ENCODE results near the gene CTNND2.

The CTNND2 gene

GRCh38 chr5:11166923-11167322 is 737.3 kb downstream of the CTNND2 start:
- H3K36me3 ChIP-seq (ENCODE audit: control insufficient read depth, insufficient read depth, low read length): no peaks in the 10 kb centered on the region
- H3K27me3 ChIP-seq (ENCODE audit: control insufficient read depth, insufficient read depth, low read length): no peaks in the 10 kb centered on the region
- no peak overlapping the region for H3K4me3 ChIP-seq (ENCODE audit: low read depth, low read length)
- H3K4me1 ChIP-seq (ENCODE audit: control insufficient read depth, insufficient read depth, low read length): no peaks in the 10 kb centered on the region
- H3K9me3 ChIP-seq (ENCODE audit: control insufficient read depth, insufficient read depth, low read length): no peaks in the 10 kb centered on the region
- H3K9ac ChIP-seq (ENCODE audit: low read depth, low read length): no peak overlapping the region

DNA sequence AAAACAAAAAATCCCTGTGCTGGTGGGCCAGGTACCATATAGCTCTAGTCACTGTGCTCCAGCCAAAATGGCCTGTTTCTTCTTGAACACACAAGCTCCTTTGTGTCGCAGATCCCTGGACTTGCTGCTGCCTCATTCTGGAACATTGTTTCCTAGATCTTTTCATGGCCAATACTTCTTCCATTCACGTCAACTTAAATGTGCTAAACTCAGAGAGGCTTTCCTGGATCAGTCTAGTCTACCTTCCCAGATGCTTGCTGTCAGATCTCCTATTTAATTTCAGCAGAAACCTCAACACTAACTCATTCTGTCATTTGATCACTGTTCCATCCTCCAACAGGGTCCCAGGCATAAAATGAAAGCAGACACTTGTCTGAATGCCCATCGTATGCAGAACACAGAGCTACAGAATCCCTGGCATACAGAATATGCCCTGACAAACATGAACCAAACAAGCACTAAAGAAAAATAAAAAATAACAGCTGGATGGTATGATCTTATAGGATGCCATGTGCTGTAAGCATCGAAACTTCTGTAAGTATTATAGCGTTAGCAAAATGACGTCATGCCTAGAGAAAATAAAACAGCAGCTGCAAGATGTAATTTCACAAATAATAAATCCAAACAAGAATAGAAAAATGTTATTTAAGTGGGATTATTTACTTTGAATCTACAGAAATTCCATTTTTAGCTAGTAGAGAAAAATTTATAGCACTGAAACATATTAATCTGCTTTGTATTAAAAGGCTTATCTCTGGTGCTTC is 739.5 kb downstream of the CTNND2 start:
- H3K9me3 ChIP-seq (ENCODE audit: control insufficient read depth, insufficient read depth, low read length): no peaks in the 10 kb centered on the region
- H3K36me3 ChIP-seq (ENCODE audit: control insufficient read depth, insufficient read depth, low read length): no peaks in the 10 kb centered on the region
- no peaks in the 10 kb centered on the region for H3K4me1 ChIP-seq (ENCODE audit: control insufficient read depth, insufficient read depth, low read length)
- no peaks in the 10 kb centered on the region for H3K27me3 ChIP-seq (ENCODE audit: control insufficient read depth, insufficient read depth, low read length)
- H3K4me3 ChIP-seq (ENCODE audit: low read depth, low read length): no peak overlapping the region
- H3K9ac ChIP-seq (ENCODE audit: low read depth, low read length): no peak overlapping the region

GRCh38 chr5:11157132-11157531 is 747.1 kb downstream of the CTNND2 start:
- no peaks in the 10 kb centered on the region for H3K27me3 ChIP-seq (ENCODE audit: control insufficient read depth, insufficient read depth, low read length)
- H3K4me1 ChIP-seq (ENCODE audit: control insufficient read depth, insufficient read depth, low read length): no peaks in the 10 kb centered on the region
- H3K9ac ChIP-seq (ENCODE audit: low read depth, low read length): no peak overlapping the region
- H3K4me3 ChIP-seq (ENCODE audit: low read depth, low read length): no peak overlapping the region
- H3K9me3 ChIP-seq (ENCODE audit: control insufficient read depth, insufficient read depth, low read length): no peaks in the 10 kb centered on the region
- no peaks in the 10 kb centered on the region for H3K36me3 ChIP-seq (ENCODE audit: control insufficient read depth, insufficient read depth, low read length)

DNA sequence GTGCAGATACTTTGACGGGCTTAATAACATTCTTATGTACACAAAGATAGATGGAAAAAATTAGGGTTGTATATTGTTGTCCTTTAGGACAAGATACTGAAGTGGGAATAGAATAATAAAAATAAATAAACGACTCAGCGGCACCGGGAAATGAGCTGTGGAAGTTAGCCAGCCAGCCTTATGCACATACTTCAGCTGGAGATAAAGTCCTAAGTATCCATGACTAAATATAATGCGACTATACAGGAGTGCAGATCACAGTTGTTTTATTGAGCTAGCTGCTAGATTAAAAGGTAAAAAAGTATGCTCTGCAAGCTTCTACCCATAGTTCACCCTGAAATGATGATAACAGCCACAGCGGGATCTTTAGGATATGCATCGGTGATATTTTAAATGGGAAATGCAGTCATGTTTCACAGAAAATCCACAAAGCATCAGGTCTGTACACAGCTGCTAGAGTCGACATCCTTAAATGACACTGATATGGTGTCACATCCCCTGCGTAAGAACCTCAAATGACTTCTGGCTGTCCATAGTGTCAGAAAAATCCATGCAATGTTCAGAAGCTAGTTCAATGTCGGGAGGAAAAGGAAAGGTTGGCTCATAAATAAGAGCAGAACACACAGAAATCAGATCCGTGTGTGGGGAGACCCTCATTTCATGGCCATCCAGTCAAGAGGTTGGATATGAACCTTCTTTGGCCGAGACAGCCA is 750.4 kb downstream of the CTNND2 start:
- Histone ChIP-seq H3K4me3 (ENCODE audit: low read depth, low read length) (no peak overlapping the region), H3K4me1 (ENCODE audit: control insufficient read depth, insufficient read depth, low read length) (no peaks in the 10 kb centered on the region), H3K27me3 (ENCODE audit: control insufficient read depth, insufficient read depth, low read length) (no peaks in the 10 kb centered on the region)

DNA sequence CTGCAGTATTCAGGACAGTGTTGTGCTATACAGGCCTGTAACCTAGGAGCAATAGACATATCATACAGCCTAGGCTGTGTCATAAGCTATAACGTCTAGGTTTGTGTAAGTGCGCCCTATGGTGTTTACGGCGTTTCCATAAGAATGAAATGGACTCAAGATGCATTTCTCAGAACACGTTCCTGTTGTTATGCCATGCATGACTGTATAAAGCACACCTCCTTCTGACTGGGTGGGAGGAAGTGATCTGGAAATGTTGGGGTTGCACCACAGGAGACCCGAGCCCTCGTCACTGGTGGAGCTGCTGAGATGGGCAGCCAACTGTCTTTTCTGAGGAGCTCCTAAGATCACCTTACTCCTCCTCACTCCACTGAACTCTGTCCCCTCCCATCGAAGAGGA is 751.9 kb downstream of the CTNND2 start:
- no peaks in the 10 kb centered on the region for H3K4me1 ChIP-seq (ENCODE audit: control insufficient read depth, insufficient read depth, low read length)
- H3K9ac ChIP-seq (ENCODE audit: low read depth, low read length): no peak overlapping the region
- H3K9me3 ChIP-seq (ENCODE audit: control insufficient read depth, insufficient read depth, low read length): no peaks in the 10 kb centered on the region
- H3K27me3 ChIP-seq (ENCODE audit: control insufficient read depth, insufficient read depth, low read length): no peaks in the 10 kb centered on the region
- H3K4me3 ChIP-seq (ENCODE audit: low read depth, low read length): no peak overlapping the region
- no peaks in the 10 kb centered on the region for H3K36me3 ChIP-seq (ENCODE audit: control insufficient read depth, insufficient read depth, low read length)

More for the DNA sequence above, 750.4 kb downstream of the CTNND2 start:
- Histone ChIP-seq H3K36me3 (ENCODE audit: control insufficient read depth, insufficient read depth, low read length) (no peaks in the 10 kb centered on the region), H3K9me3 (ENCODE audit: control insufficient read depth, insufficient read depth, low read length) (no peaks in the 10 kb centered on the region), H3K9ac (ENCODE audit: low read depth, low read length) (no peak overlapping the region)

DNA sequence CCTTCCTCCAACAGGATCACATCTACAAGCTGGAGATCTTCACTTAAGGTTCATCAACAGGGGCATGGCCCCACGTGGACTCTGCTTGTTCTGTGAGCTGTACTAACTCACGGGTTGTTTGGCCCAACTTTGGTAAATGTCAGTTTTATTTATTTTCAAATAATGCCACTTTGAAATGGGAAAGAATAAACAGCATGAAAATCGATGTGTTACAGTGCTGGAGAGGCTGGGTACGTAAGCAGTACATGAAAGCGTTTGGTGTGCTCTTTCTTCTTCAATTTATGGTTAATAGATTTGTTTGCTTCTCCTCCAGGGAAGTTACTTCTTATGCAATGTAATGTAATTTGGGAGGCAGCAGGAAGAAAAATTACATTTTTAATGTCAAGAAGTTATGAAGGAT is 753.3 kb downstream of the CTNND2 start:
- H3K4me3 ChIP-seq (ENCODE audit: low read depth, low read length): no peak overlapping the region
- H3K9ac ChIP-seq (ENCODE audit: low read depth, low read length): no peak overlapping the region
- no peaks in the 10 kb centered on the region for H3K27me3 ChIP-seq (ENCODE audit: control insufficient read depth, insufficient read depth, low read length)
- H3K36me3 ChIP-seq (ENCODE audit: control insufficient read depth, insufficient read depth, low read length): no peaks in the 10 kb centered on the region
- no peaks in the 10 kb centered on the region for H3K9me3 ChIP-seq (ENCODE audit: control insufficient read depth, insufficient read depth, low read length)
- H3K4me1 ChIP-seq (ENCODE audit: control insufficient read depth, insufficient read depth, low read length): no peaks in the 10 kb centered on the region

- no peaks in the 10 kb centered on the region for H3K27me3 ChIP-seq (ENCODE audit: control insufficient read depth, insufficient read depth, low read length)
- H3K4me1 ChIP-seq (ENCODE audit: control insufficient read depth, insufficient read depth, low read length): no peaks in the 10 kb centered on the region
- no peak overlapping the region for H3K4me3 ChIP-seq (ENCODE audit: low read depth, low read length)
- H3K36me3 ChIP-seq (ENCODE audit: control insufficient read depth, insufficient read depth, low read length): no peaks in the 10 kb centered on the region
- H3K9me3 ChIP-seq (ENCODE audit: control insufficient read depth, insufficient read depth, low read length): no peaks in the 10 kb centered on the region
- H3K9ac ChIP-seq (ENCODE audit: low read depth, low read length): no peak overlapping the region
These were observed 755.3 kb downstream of the CTNND2 start for GRCh38 chr5:11148810-11149539.

- no peaks in the 10 kb centered on the region for H3K4me1 ChIP-seq (ENCODE audit: control insufficient read depth, insufficient read depth, low read length)
- H3K9ac ChIP-seq (ENCODE audit: low read depth, low read length): no peak overlapping the region
- H3K27me3 ChIP-seq (ENCODE audit: control insufficient read depth, insufficient read depth, low read length): no peaks in the 10 kb centered on the region
- H3K9me3 ChIP-seq (ENCODE audit: control insufficient read depth, insufficient read depth, low read length): no peaks in the 10 kb centered on the region
- no peaks in the 10 kb centered on the region for H3K36me3 ChIP-seq (ENCODE audit: control insufficient read depth, insufficient read depth, low read length)
- H3K4me3 ChIP-seq (ENCODE audit: low read depth, low read length): no peak overlapping the region
These were observed 758.1 kb downstream of the CTNND2 start for GRCh38 chr5:11146171-11146570.

GRCh38 chr5:11143456-11144267 is 760.6 kb downstream of the CTNND2 start:
- H3K9ac ChIP-seq (ENCODE audit: low read depth, low read length): no peak overlapping the region
- no peaks in the 10 kb centered on the region for H3K36me3 ChIP-seq (ENCODE audit: control insufficient read depth, insufficient read depth, low read length)
- no peaks in the 10 kb centered on the region for H3K9me3 ChIP-seq (ENCODE audit: control insufficient read depth, insufficient read depth, low read length)
- no peak overlapping the region for H3K4me3 ChIP-seq (ENCODE audit: low read depth, low read length)
- H3K4me1 ChIP-seq (ENCODE audit: control insufficient read depth, insufficient read depth, low read length): no peaks in the 10 kb centered on the region
- H3K27me3 ChIP-seq (ENCODE audit: control insufficient read depth, insufficient read depth, low read length): no peaks in the 10 kb centered on the region

GRCh38 chr5:11139217-11139865 is 764.9 kb downstream of the CTNND2 start:
- no peaks in the 10 kb centered on the region for H3K9me3 ChIP-seq (ENCODE audit: control insufficient read depth, insufficient read depth, low read length)

GRCh38 chr5:11130131-11130530 is 774.1 kb downstream of the CTNND2 start:
- Histone ChIP-seq H3K36me3 (ENCODE audit: control insufficient read depth, insufficient read depth, low read length) (no peaks in the 10 kb centered on the region), H3K9ac (ENCODE audit: low read depth, low read length) (no peak overlapping the region), H3K4me1 (ENCODE audit: control insufficient read depth, insufficient read depth, low read length) (no peaks in the 10 kb centered on the region), H3K9me3 (ENCODE audit: control insufficient read depth, insufficient read depth, low read length) (no peaks in the 10 kb centered on the region), H3K27me3 (ENCODE audit: control insufficient read depth, insufficient read depth, low read length) (no peaks in the 10 kb centered on the region), H3K4me3 (ENCODE audit: low read depth, low read length) (no peak overlapping the region)

More at GRCh38 chr5:11139217-11139865, 764.9 kb downstream of the CTNND2 start:
- Histone ChIP-seq H3K9ac (ENCODE audit: low read depth, low read length) (no peak overlapping the region), H3K27me3 (ENCODE audit: control insufficient read depth, insufficient read depth, low read length) (no peaks in the 10 kb centered on the region), H3K4me1 (ENCODE audit: control insufficient read depth, insufficient read depth, low read length) (no peaks in the 10 kb centered on the region), H3K36me3 (ENCODE audit: control insufficient read depth, insufficient read depth, low read length) (no peaks in the 10 kb centered on the region), H3K4me3 (ENCODE audit: low read depth, low read length) (no peak overlapping the region)
